ENCODE results near the gene RPL13A. TPM values are rescaled to one million over a fixed set of nuclear protein-coding genes. Genes with fewer than 3 reads are reported as not detected.

Gene RPL13A
- total RNA-seq, 1 experiment from 2014 or later: 3,819 TPM

GRCh38 chr19:49440439-49441209 is 46.8 kb upstream of the RPL13A start:
- intact Hi-C loops (cut with micrococcal nuclease): no loop called here
- no peak overlapping the region for H3K27ac Mint-ChIP-seq (ENCODE audit: low read depth, unreplicated experiment)
- no peaks in the 10 kb centered on the region for H3K9me3 Mint-ChIP-seq (ENCODE audit: unreplicated experiment)
- no peak for DNase-seq (ENCODE audit: unreplicated experiment)
- TF ChIP-seq CTCF (IDR thresholded peaks at IDR 0.05; ENCODE audit: unreplicated experiment): no peak
- ChIA-PET CTCF (interaction anchor here (0.8 to 1.9 kb wide), 2 partner anchors 16 to 49 kb away, joined by 3 to 6 read pairs; partner anchors contain the start of gene GFY), POLR2A (interaction anchor here (0.5 to 0.7 kb wide), 2 partner anchors 429 to 776 kb away, joined by 3 to 4 read pairs; no protein-coding TSS in a partner anchor)
- peaks cover 28% of the 10 kb centered on the region for H3K4me1 Mint-ChIP-seq (ENCODE audit: insufficient read depth, unreplicated experiment)
- H3K4me3 Mint-ChIP-seq (ENCODE audit: unreplicated experiment): peak overlapping the region; percentile 63
- no peaks in the 10 kb centered on the region for H3K36me3 Mint-ChIP-seq (ENCODE audit: insufficient read depth, unreplicated experiment)
- peaks cover 67% of the 10 kb centered on the region for H3K27me3 Mint-ChIP-seq (ENCODE audit: insufficient read depth, unreplicated experiment)
- BruUV-seq (replicated peaks): no TSS peak

GRCh38 chr19:49441210-49441959 is 46.0 kb upstream of the RPL13A start, which contains the start of gene SLC17A7:
SLC17A7 (minus strand) TSS chr19:49441527; CDS start chr19:49441379, 148 bp downstream.
- Mint-ChIP-seq H3K36me3 (ENCODE audit: insufficient read depth, unreplicated experiment) (no peaks in the 10 kb centered on the region), H3K4me3 (ENCODE audit: unreplicated experiment) (peak within 1 kb of the TSS; percentile 75), H3K27me3 (ENCODE audit: insufficient read depth, unreplicated experiment) (peaks cover 66% of the 10 kb centered on the region), H3K9me3 (ENCODE audit: unreplicated experiment) (no peaks in the 10 kb centered on the region), H3K27ac (ENCODE audit: low read depth, unreplicated experiment) (no peak within 1 kb of the TSS), H3K4me1 (ENCODE audit: insufficient read depth, unreplicated experiment) (peaks cover 28% of the 10 kb centered on the region)
- intact Hi-C loops (cut with micrococcal nuclease): no loop called here
- CTCF ChIA-PET: interaction anchor here (0.7 to 2.3 kb wide), 4 partner anchors 49 to 215 kb away, joined by 4 to 30 read pairs (median 6); no protein-coding TSS in a partner anchor
- no TSS peak for BruUV-seq (replicated peaks)
- no peak for DNase-seq (ENCODE audit: unreplicated experiment)
- TF ChIP-seq CTCF (IDR thresholded peaks at IDR 0.05; ENCODE audit: unreplicated experiment): no peak
- POLR2A ChIA-PET: interaction anchor here (0.6 to 1.9 kb wide), 2 partner anchors 7 to 11 kb away, joined by 3 to 6 read pairs; partner anchors contain the start of gene PIH1D1

- BruUV-seq (replicated peaks): no TSS peak
- DNase-seq (ENCODE audit: unreplicated experiment): no peak
- H3K27ac Mint-ChIP-seq (ENCODE audit: low read depth, unreplicated experiment): no peak overlapping the region
- H3K9me3 Mint-ChIP-seq (ENCODE audit: unreplicated experiment): no peaks in the 10 kb centered on the region
- peaks cover 60% of the 10 kb centered on the region for H3K27me3 Mint-ChIP-seq (ENCODE audit: insufficient read depth, unreplicated experiment)
- TF ChIP-seq CTCF (IDR thresholded peaks at IDR 0.05; ENCODE audit: unreplicated experiment): no peak
- H3K36me3 Mint-ChIP-seq (ENCODE audit: insufficient read depth, unreplicated experiment): peaks cover 5% of the 10 kb centered on the region
- intact Hi-C loops (cut with micrococcal nuclease): no loop called here
- ChIA-PET CTCF (interaction anchor here (0.6 to 2.3 kb wide), 4 partner anchors 8 to 216 kb away, joined by 3 to 30 read pairs (median 6); no protein-coding TSS in a partner anchor), POLR2A (interaction anchor here (0.6 to 1.9 kb wide), 2 partner anchors 8 to 10 kb away, joined by 3 to 6 read pairs; partner anchors contain the start of gene PIH1D1)
- H3K4me1 Mint-ChIP-seq (ENCODE audit: insufficient read depth, unreplicated experiment): peaks cover 28% of the 10 kb centered on the region
- peak overlapping the region; percentile 75 for H3K4me3 Mint-ChIP-seq (ENCODE audit: unreplicated experiment)
Observed at GRCh38 chr19:49441960-49442350, 45.5 kb upstream of the RPL13A start.

- TF ChIP-seq CTCF (IDR thresholded peaks at IDR 0.05; ENCODE audit: unreplicated experiment): no peak
- peak overlapping the region; percentile 75 for H3K4me3 Mint-ChIP-seq (ENCODE audit: unreplicated experiment)
- no TSS peak for BruUV-seq (replicated peaks)
- H3K36me3 Mint-ChIP-seq (ENCODE audit: insufficient read depth, unreplicated experiment): peaks cover 9% of the 10 kb centered on the region
- DNase-seq (ENCODE audit: unreplicated experiment): peak; percentile 27
- POLR2A ChIA-PET: interaction anchor here (0.6 to 1.9 kb wide), 3 partner anchors 8 to 13 kb away, joined by 3 to 6 read pairs (median 3); partner anchors contain the start of gene PIH1D1
- H3K27me3 Mint-ChIP-seq (ENCODE audit: insufficient read depth, unreplicated experiment): peaks cover 56% of the 10 kb centered on the region
- no peaks in the 10 kb centered on the region for H3K9me3 Mint-ChIP-seq (ENCODE audit: unreplicated experiment)
- CTCF ChIA-PET: interaction anchor here (0.5 to 2.3 kb wide), 10 partner anchors 8 to 266 kb away, joined by 3 to 30 read pairs (median 3); no protein-coding TSS in a partner anchor
- H3K27ac Mint-ChIP-seq (ENCODE audit: low read depth, unreplicated experiment): no peak overlapping the region
- H3K4me1 Mint-ChIP-seq (ENCODE audit: insufficient read depth, unreplicated experiment): peaks cover 28% of the 10 kb centered on the region
- intact Hi-C loops (cut with micrococcal nuclease): no loop called here
Observed at GRCh38 chr19:49442354-49442753, 45.1 kb upstream of the RPL13A start.

All from MCF 10A (cell line).